H1 (cell line): Measurements from ENCODE around the gene HIBCH. TPM values are rescaled to one million over a fixed set of nuclear protein-coding genes. Genes with fewer than 3 reads are reported as not detected.

Experiments used
- CTCF ChIA-PET: fragments of 300-600 bp; sonication (Branson Sonifier 250); formaldehyde crosslinking; loops from one replicate; lab custom pipeline; 2021; ENCODE audit not compliant: partially characterized antibody; lab: Charles Lee
- POLR2A ChIA-PET: fragments of 300-600 bp; sonication (Branson Sonifier 250); formaldehyde crosslinking; loops from one replicate; lab custom pipeline; 2021; ENCODE audit warnings: inconsistent platforms; ENCODE audit not compliant: partially characterized antibody; lab: Charles Lee
- DNase-seq, 2 experiments: peaks; one replicate each; pipeline versions ENCODE4 v3.0.0 to v3.0.0-alpha.2; 2010 to 2022; ENCODE audit warnings: low spot score in 2 of 2, low read depth in 1 of 2, mixed read lengths in 1 of 2
- FAIRE-seq: peaks from 2 replicates; lab custom pipeline; 2011; peaks lifted over from hg19 to GRCh38; lab: Jason Lieb, UNC
- H2AFZ ChIP-seq: 2 replicates; pipeline ENCODE4 v1.8.1; 2012; ENCODE audit warnings: low read length, inconsistent platforms
- H2AK5ac ChIP-seq: 2 replicates; pipeline ENCODE4 v1.6.1; 2013; ENCODE audit warnings: low read depth, low read length
- H2BK120ac ChIP-seq: replicated peaks from 2 replicates; pipeline ENCODE3; 2013; ENCODE audit warnings: low read depth, low read length, inconsistent platforms
- H2BK12ac ChIP-seq: 2 replicates; pipeline ENCODE4 v1.6.1; 2013; ENCODE audit warnings: low read depth, low read length
- H2BK15ac ChIP-seq: 2 replicates; pipeline ENCODE4 v1.6.1; 2013; ENCODE audit warnings: low read length
- H2BK20ac ChIP-seq: 2 replicates; pipeline ENCODE4 v1.6.1; 2013; ENCODE audit warnings: low read length
- H2BK5ac ChIP-seq: 2 replicates; pipeline ENCODE4 v1.6.1; 2013; ENCODE audit warnings: low read depth, low read length
- H3K14ac ChIP-seq: 2 replicates; pipeline ENCODE4 v1.6.1; 2013; ENCODE audit warnings: inconsistent platforms; ENCODE audit not compliant: insufficient read length
- H3K18ac ChIP-seq: 2 replicates; pipeline ENCODE4 v1.6.1; 2013; ENCODE audit warnings: low read length; ENCODE audit errors: extremely low read depth
- H3K23ac ChIP-seq: 2 replicates; pipeline ENCODE4 v1.6.1; 2013; ENCODE audit warnings: inconsistent platforms; ENCODE audit not compliant: insufficient read length
- H3K23me2 ChIP-seq: 2 replicates; pipeline ENCODE4 v1.6.1; 2013; ENCODE audit warnings: low read depth, low read length
- H3K27ac ChIP-seq: 2 replicates; pipeline ENCODE4 v1.6.1; 2011; ENCODE audit warnings: low read depth, low read length, inconsistent platforms
- H3K27me3 ChIP-seq, 4 experiments: replicated peaks in 1 of 4; 1 replicate in 1 of 4; 2 replicates in 3 of 4; pipeline versions ENCODE4 v1.6.1 to v1.8.1; 2011 to 2013; ENCODE audit warnings: low read length in 3 of 4, mild to moderate bottlenecking in 3 of 4, inconsistent platforms in 2 of 4, mixed read lengths in 2 of 4, moderate library complexity in 1 of 4; ENCODE audit not compliant: control insufficient read depth in 3 of 4, insufficient read depth in 3 of 4; ENCODE audit errors: extremely low read depth in 1 of 4
- H3K36me3 ChIP-seq, 4 experiments: 2 replicates each; pipeline versions ENCODE4 v1.6.1 to v1.8.1; 2011 to 2013; ENCODE audit warnings: mild to moderate bottlenecking in 4 of 4, low read length in 3 of 4, moderate library complexity in 2 of 4, control low read depth in 1 of 4, inconsistent platforms in 1 of 4; ENCODE audit not compliant: insufficient read depth in 4 of 4, control insufficient read depth in 2 of 4
- H3K4ac ChIP-seq: replicated peaks from 2 replicates; pipeline ENCODE3; 2013; ENCODE audit warnings: low read length, low read depth, mixed read lengths, inconsistent platforms; ENCODE audit not compliant: insufficient read length
- H3K4me1 ChIP-seq, 4 experiments: replicated peaks in 1 of 4; 1 replicate in 1 of 4; 2 replicates in 3 of 4; pipeline versions ENCODE4 v1.6.1 to v1.8.1; 2011 to 2013; ENCODE audit warnings: low read length in 3 of 4, inconsistent platforms in 2 of 4, mixed read lengths in 1 of 4; ENCODE audit not compliant: insufficient read depth in 4 of 4, control insufficient read depth in 3 of 4
- H3K4me2 ChIP-seq, 2 experiments: 2 replicates each; pipeline versions ENCODE4 v1.6.1 to v1.8.1; 2011 to 2013; ENCODE audit warnings: low read depth in 2 of 2, low read length in 2 of 2, control low read depth in 1 of 2, inconsistent platforms in 1 of 2, mild to moderate bottlenecking in 1 of 2; ENCODE audit not compliant: insufficient read depth in 1 of 2
- H3K4me3 ChIP-seq, 4 experiments: fragments of 200-600, 300-600 bp in 1 of 4; sonication (generic), shearing (Covaris generic), sonication (Bioruptor Twin) in 1 of 4; 2 replicates each; pipeline versions ENCODE4 v1.5.1 to v1.8.1; 2011 to 2016; ENCODE audit warnings: low read length in 4 of 4, low read depth in 3 of 4, control low read depth in 2 of 4, inconsistent platforms in 2 of 4, mild to moderate bottlenecking in 2 of 4, mixed read lengths in 1 of 4, moderate library complexity in 1 of 4; ENCODE audit not compliant: insufficient read depth in 2 of 4; ENCODE audit errors: extremely low read depth in 1 of 4
- H3K56ac ChIP-seq: replicated peaks from 2 replicates; pipeline ENCODE3; 2013; ENCODE audit warnings: low read depth, mild to moderate bottlenecking, mixed read lengths, low read length, inconsistent platforms; ENCODE audit not compliant: insufficient read length
- H3K79me1 ChIP-seq: 2 replicates; pipeline ENCODE4 v1.6.1; 2013; ENCODE audit warnings: low read depth, low read length, control low read depth
- H3K79me2 ChIP-seq, 2 experiments: 2 replicates each; pipeline versions ENCODE4 v1.6.1 to v1.8.1; 2012 to 2013; ENCODE audit warnings: low read length in 2 of 2, mild to moderate bottlenecking in 2 of 2, inconsistent platforms in 1 of 2; ENCODE audit not compliant: insufficient read depth in 2 of 2, control insufficient read depth in 1 of 2
- H3K9ac ChIP-seq, 4 experiments: replicated peaks in 1 of 4; 1 replicate in 1 of 4; 2 replicates in 3 of 4; pipeline versions ENCODE4 v1.6.1 to v1.8.1; 2011 to 2013; ENCODE audit warnings: low read depth in 3 of 4, low read length in 3 of 4, control low read depth in 2 of 4, mild to moderate bottlenecking in 2 of 4, moderate library complexity in 2 of 4, inconsistent platforms in 1 of 4; ENCODE audit errors: extremely low read depth in 1 of 4
- H3K9me3 ChIP-seq, 2 experiments: 2 replicates each; pipeline versions ENCODE4 v1.6.1 to v1.8.1; 2012 to 2013; ENCODE audit warnings: mild to moderate bottlenecking in 2 of 2, moderate library complexity in 2 of 2, control low read depth in 1 of 2, inconsistent platforms in 1 of 2, low read depth in 1 of 2, low read length in 1 of 2, mixed read lengths in 1 of 2; ENCODE audit not compliant: insufficient read depth in 2 of 2
- H4K20me1 ChIP-seq, 2 experiments: replicated peaks in 1 of 2; 2 replicates each; pipeline versions ENCODE3 to v1.8.1; 2011 to 2013; ENCODE audit warnings: inconsistent platforms in 2 of 2, low read length in 2 of 2, mild to moderate bottlenecking in 1 of 2; ENCODE audit not compliant: insufficient read depth in 2 of 2, control insufficient read depth in 1 of 2
- H4K5ac ChIP-seq: 2 replicates; pipeline ENCODE4 v1.6.1; 2013; ENCODE audit warnings: low read length, low read depth, mixed read lengths, inconsistent platforms; ENCODE audit not compliant: insufficient read length
- H4K8ac ChIP-seq: 2 replicates; pipeline ENCODE4 v1.8.0; 2013; ENCODE audit warnings: mild to moderate bottlenecking, moderate library complexity, low read length, inconsistent platforms; ENCODE audit not compliant: insufficient read depth; ENCODE audit errors: extremely low read depth
- H4K91ac ChIP-seq: replicated peaks from 2 replicates; pipeline ENCODE3; 2013; ENCODE audit warnings: low read length, mixed read lengths, inconsistent platforms; ENCODE audit not compliant: insufficient read length
- EP300 ChIP-seq, 2 experiments: IDR thresholded peaks; 1 replicate in 1 of 2; 2 replicates in 1 of 2; pipeline ENCODE4 v1.6.1; 2011 to 2012; ENCODE audit warnings: low read depth in 2 of 2, low read length in 2 of 2, mild to moderate bottlenecking in 2 of 2, borderline replicate concordance in 1 of 2, inconsistent platforms in 1 of 2, moderate library complexity in 1 of 2
- KDM1A ChIP-seq: fragments of 200-600, 300-600 bp; sonication (generic); IDR thresholded peaks from 2 replicates; pipeline ENCODE4 v1.7.1; 2016; ENCODE audit warnings: mild to moderate bottlenecking, low read length, borderline replicate concordance
- SP1 ChIP-seq: IDR thresholded peaks from 2 replicates; pipeline ENCODE4 v1.6.1; 2011; ENCODE audit warnings: low read depth, low read length
- TCF12 ChIP-seq: IDR thresholded peaks from 2 replicates; pipeline ENCODE4 v1.6.1; 2011; ENCODE audit warnings: low read depth, mild to moderate bottlenecking, low read length
- WGBS, 2 experiments: shearing (Covaris generic) in 1 of 2; methylation state at CpG; one replicate each; pipeline versions ENCODE4 v1.1.6 to v1.1.7; 2013 to 2015; ENCODE audit warnings: low lambda C conversion rate in 2 of 2, mixed read lengths in 2 of 2, inconsistent platforms in 1 of 2, low coverage in 1 of 2, missing lambda C conversion rate in 1 of 2; ENCODE audit not compliant: insufficient replicate concordance in 2 of 2, insufficient coverage in 1 of 2, insufficient read length in 1 of 2; ENCODE audit errors: extremely low coverage in 1 of 2, missing lambda C conversion rate in 1 of 2; 5-methylcytosine and 5-hydroxymethylcytosine counted together
- polyA plus RNA-seq, 7 experiments: library from polyadenylated mRNA; depleted of rRNA in 3 of 7; stranded (reverse) in 5 of 7; unstranded in 2 of 7; fragments of >200 nt in 5 of 7; fragments of 200-250 nt in 2 of 7; gene quantifications; 1 replicate in 5 of 7; 2 replicates in 1 of 7; 4 replicates in 1 of 7; pipeline versions ENCODE4 v1.2.1 to v1.2.3, GENCODE V29; 2011 to 2013; ENCODE audit warnings: missing spikeins in 2 of 7, mixed read lengths in 2 of 7
- total RNA-seq: library from RNA; stranded (reverse); fragmentation: NEBNext Ultra II Directional; extraction: Animal tissue kit (Norgen Biotek cat#: 25700); gene quantifications from 2 replicates; pipeline ENCODE4 v1.2.1, GENCODE V29; 2021
- TF ChIP-seq, protein P1 (sequence below): IDR thresholded peaks from 2 replicates; pipeline ENCODE4 v1.6.1; 2012; ENCODE audit warnings: low read length, inconsistent platforms
- TF ChIP-seq, protein P2 (sequence below): IDR thresholded peaks from 2 replicates; pipeline ENCODE4 v1.6.1; 2012; ENCODE audit warnings: inconsistent platforms

HIBCH gene
- total and polyA plus RNA-seq, 2 of the 8 experiments (the other 6 are each of a cell fraction or from before 2014, with no cell fraction given) = 7.5 to 31.8 TPM

DNA sequence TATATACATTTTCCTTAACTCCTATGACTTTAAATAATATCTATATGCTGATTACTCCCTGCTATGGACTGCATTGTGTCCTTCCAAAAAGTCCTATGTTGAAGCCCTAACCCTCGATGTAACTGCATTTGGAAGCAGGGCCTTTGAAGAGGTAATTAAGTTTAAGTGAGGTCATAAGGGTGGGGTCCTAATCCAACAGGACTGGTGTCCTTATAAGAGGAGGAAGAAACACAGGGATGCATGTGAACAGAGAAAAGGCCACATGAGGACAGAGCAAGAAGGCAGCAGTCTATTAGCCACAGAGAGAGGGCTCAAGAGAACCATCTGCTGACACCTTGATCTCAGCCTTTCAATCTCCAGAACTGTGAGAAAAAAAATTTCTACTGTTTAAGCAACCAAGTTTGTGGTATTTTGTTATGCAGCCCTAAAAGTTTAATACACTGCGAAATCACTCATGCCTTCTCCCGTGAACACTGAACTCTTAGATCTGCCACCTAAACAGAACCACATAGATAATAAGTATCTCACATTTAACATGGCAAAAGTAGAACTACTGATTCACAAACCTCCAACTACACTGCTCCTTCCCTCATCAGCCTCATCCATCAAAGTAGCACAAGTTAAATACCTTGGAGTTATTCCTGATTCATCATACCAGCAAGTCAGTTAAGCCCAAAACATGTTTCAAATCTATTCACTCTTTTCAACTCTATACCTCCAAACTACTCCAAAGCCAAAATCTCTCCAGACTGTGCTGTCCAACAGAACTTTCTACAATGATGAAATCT lies 65.4 kb downstream of the HIBCH start:
- 96% methylated on average over 3 of the region's 3 CpGs; no CpG with 5 or more reads in 1 of the 2 experiments for WGBS, 2 experiments
- POLR2A ChIA-PET = no interaction called here
- no peak overlapping the region for H4K91ac ChIP-seq
- H3K79me1 ChIP-seq = no peaks in the 10 kb centered on the region
- H4K5ac ChIP-seq = no peak overlapping the region
- no peak overlapping the region for H4K8ac ChIP-seq
- CTCF ChIA-PET = interaction anchor here (1.3 kb wide), 1 partner anchor 9 kb away, joined by 4 read pairs; no protein-coding TSS in a partner anchor
- no peak for DNase-seq
- no peak for FAIRE-seq
- H2AFZ ChIP-seq = no peak overlapping the region
- no peak overlapping the region for H3K9ac ChIP-seq
- no peak overlapping the region for H2BK15ac ChIP-seq
- H3K14ac ChIP-seq = no peak overlapping the region
- no peak overlapping the region for H3K4me3 ChIP-seq
- H3K4me1 ChIP-seq = no peaks in the 10 kb centered on the region
- peaks cover 0 to 1% (median 0%) of the 10 kb centered on the region in 4 experiments; a peak in 1 of 7 replicates for H3K27me3 ChIP-seq
- H3K36me3 ChIP-seq = peaks cover 0 to 8% (median 4%) of the 10 kb centered on the region in 4 experiments; a peak in 3 of 8 replicates
- H2BK5ac ChIP-seq = no peak overlapping the region
- H3K9me3 ChIP-seq = no peaks in the 10 kb centered on the region
- no peak overlapping the region for H3K4ac ChIP-seq
- H4K20me1 ChIP-seq = no peaks in the 10 kb centered on the region
- H3K4me2 ChIP-seq = no peak overlapping the region
- no peak overlapping the region for H2BK20ac ChIP-seq
- H3K23me2 ChIP-seq = no peaks in the 10 kb centered on the region; the same call in 1 of the 2 replicates
- H2BK12ac ChIP-seq = no peak overlapping the region
- no peak overlapping the region for H3K56ac ChIP-seq
- no peak overlapping the region for H2BK120ac ChIP-seq
- H2AK5ac ChIP-seq = no peak overlapping the region
- H3K18ac ChIP-seq = no peak overlapping the region
- H3K27ac ChIP-seq = no peak overlapping the region
- TF ChIP-seq TCF12 (no peak), KDM1A (no peak), SP1 (no peak), EP300 (IDR thresholded peaks at IDR 0.05; ENCODE audit: borderline replicate concordance in 1 of 2, low read depth in 2 of 2, low read length in 2 of 2) (no peak)
- TF ChIP-seq, protein P1, sequence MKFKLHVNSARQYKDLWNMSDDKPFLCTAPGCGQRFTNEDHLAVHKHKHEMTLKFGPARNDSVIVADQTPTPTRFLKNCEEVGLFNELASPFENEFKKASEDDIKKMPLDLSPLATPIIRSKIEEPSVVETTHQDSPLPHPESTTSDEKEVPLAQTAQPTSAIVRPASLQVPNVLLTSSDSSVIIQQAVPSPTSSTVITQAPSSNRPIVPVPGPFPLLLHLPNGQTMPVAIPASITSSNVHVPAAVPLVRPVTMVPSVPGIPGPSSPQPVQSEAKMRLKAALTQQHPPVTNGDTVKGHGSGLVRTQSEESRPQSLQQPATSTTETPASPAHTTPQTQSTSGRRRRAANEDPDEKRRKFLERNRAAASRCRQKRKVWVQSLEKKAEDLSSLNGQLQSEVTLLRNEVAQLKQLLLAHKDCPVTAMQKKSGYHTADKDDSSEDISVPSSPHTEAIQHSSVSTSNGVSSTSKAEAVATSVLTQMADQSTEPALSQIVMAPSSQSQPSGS = no peak
- TF ChIP-seq, protein P2, sequence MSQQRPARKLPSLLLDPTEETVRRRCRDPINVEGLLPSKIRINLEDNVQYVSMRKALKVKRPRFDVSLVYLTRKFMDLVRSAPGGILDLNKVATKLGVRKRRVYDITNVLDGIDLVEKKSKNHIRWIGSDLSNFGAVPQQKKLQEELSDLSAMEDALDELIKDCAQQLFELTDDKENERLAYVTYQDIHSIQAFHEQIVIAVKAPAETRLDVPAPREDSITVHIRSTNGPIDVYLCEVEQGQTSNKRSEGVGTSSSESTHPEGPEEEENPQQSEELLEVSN = no peak
- no peaks in the 10 kb centered on the region for H3K79me2 ChIP-seq
- H3K23ac ChIP-seq = no peak overlapping the region
